Fibroblast of lung (primary cell): ENCODE measurements around the gene PUM2. TPM values are rescaled to one million over a fixed set of nuclear protein-coding genes. Genes with fewer than 3 reads are reported as not detected.
"Not testable (repeated sequence)": the region's sequence is repeated elsewhere in the genome, so short reads cannot be mapped to it uniquely, and the experiment has no call there.

ENCODE experiments used
- DNase-seq, 2 donors: peaks; one replicate each; pipeline versions ENCODE4 v3.0.0 to v3.0.0-alpha.2; 2010; ENCODE audit warnings: low read depth in 2 of 2
- H2AFZ ChIP-seq: 2 replicates; pipeline ENCODE4 v1.5.1; 2012; ENCODE audit warnings: low read length, control low read depth, inconsistent platforms
- H3K27ac ChIP-seq: 2 replicates; pipeline ENCODE4 v1.5.1; 2011; ENCODE audit warnings: low read length, control low read depth; ENCODE audit not compliant: insufficient read depth
- H3K27me3 ChIP-seq: 2 replicates; pipeline ENCODE4 v1.5.1; 2011; ENCODE audit warnings: mild to moderate bottlenecking, low read length; ENCODE audit not compliant: control insufficient read depth, insufficient read depth
- H3K36me3 ChIP-seq: 2 replicates; pipeline ENCODE4 v1.5.1; 2011; ENCODE audit warnings: low read length; ENCODE audit not compliant: control insufficient read depth, insufficient read depth
- H3K4me1 ChIP-seq: 2 replicates; pipeline ENCODE4 v1.5.1; 2011; ENCODE audit warnings: low read length; ENCODE audit not compliant: control insufficient read depth, insufficient read depth; ENCODE audit errors: extremely low read depth
- H3K4me2 ChIP-seq: 2 replicates; pipeline ENCODE4 v1.5.1; 2011; ENCODE audit warnings: low read length, control low read depth; ENCODE audit not compliant: insufficient read depth; ENCODE audit errors: extremely low read depth
- H3K4me3 ChIP-seq, 4 experiments: fragments of 200-600 bp in 1 of 4; sonication (generic) in 1 of 4; replicated peaks in 1 of 4; 2 replicates each; pipeline ENCODE4 v1.5.1; 2011 to 2016; ENCODE audit warnings: low read length in 4 of 4, low read depth in 3 of 4, mild to moderate bottlenecking in 3 of 4, control low read depth in 2 of 4, inconsistent platforms in 1 of 4, mixed read lengths in 1 of 4; ENCODE audit not compliant: insufficient read depth in 1 of 4; ENCODE audit errors: control extremely low read depth in 1 of 4
- H3K79me2 ChIP-seq: 2 replicates; pipeline ENCODE4 v1.5.1; 2012; ENCODE audit warnings: mild to moderate bottlenecking, low read length, inconsistent platforms; ENCODE audit not compliant: control insufficient read depth, insufficient read depth
- H3K9ac ChIP-seq: 2 replicates; pipeline ENCODE4 v1.5.1; 2011; ENCODE audit warnings: mild to moderate bottlenecking, low read length, control low read depth; ENCODE audit not compliant: insufficient read depth
- H3K9me3 ChIP-seq: 2 replicates; pipeline ENCODE4 v1.5.1; 2012; ENCODE audit warnings: low read depth, low read length; ENCODE audit not compliant: control insufficient read depth, insufficient read depth
- H4K20me1 ChIP-seq: 2 replicates; pipeline ENCODE4 v1.5.1; 2011; ENCODE audit warnings: low read length; ENCODE audit not compliant: control insufficient read depth, insufficient read depth; ENCODE audit errors: extremely low read depth
- EZH2 ChIP-seq: IDR thresholded peaks from 2 replicates; pipeline ENCODE4 v1.5.1; 2012; ENCODE audit warnings: low read length, control low read depth, mild to moderate bottlenecking; ENCODE audit errors: missing control alignments
- polyA plus RNA-seq, 2 donors: library from polyadenylated mRNA; depleted of rRNA in 1 of 2; stranded (reverse) in 1 of 2; unstranded in 1 of 2; fragments of >200 nt; gene quantifications; 2 replicates each; pipeline ENCODE4 v1.2.1, GENCODE V29; 2011 to 2012; ENCODE audit warnings: missing spikeins in 1 of 2
- total RNA-seq: library from RNA; depleted of rRNA; stranded (reverse); fragments of >200 nt; gene quantifications from 2 replicates; pipeline ENCODE4 v1.2.1, GENCODE V29; 2014
- TF ChIP-seq, protein P1 (sequence below), 2 donors: IDR thresholded peaks in 1 of 2; conservative IDR thresholded peaks in 1 of 2; 1 replicate in 1 of 2; 2 replicates in 1 of 2; pipeline ENCODE4 v1.5.1; 2011 to 2012; ENCODE audit warnings: low read length in 2 of 2, control low read depth in 1 of 2, inconsistent platforms in 1 of 2, low read depth in 1 of 2, mild to moderate bottlenecking in 1 of 2

Gene PUM2
- total and polyA plus RNA-seq, 2 donors (not counting 1 experiment from before 2014, with no cell fraction given) = 48.2 to 54.2 TPM

DNA sequence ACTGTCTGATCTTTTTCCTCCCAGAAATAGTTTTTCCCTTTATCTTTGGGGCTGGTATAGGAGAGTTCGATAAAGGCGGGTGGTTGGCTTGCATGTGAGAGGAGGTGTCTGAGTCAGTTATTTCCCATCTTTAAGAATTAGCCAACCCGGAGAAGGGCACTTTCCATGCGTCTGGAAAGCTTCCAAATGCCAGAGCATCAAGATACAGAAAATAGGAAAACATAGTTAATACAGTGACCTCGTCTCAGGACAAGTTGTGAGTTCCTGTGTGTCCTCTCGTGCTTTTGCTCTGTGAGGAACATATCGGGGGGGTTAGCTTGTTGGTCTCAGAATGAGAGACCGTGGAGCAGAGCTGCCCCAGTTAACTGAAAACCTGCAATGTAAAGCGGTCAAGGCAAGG is 18.7 kb upstream of the PUM2 start:
- TF ChIP-seq EZH2 = no peak
- TF ChIP-seq, protein P1, sequence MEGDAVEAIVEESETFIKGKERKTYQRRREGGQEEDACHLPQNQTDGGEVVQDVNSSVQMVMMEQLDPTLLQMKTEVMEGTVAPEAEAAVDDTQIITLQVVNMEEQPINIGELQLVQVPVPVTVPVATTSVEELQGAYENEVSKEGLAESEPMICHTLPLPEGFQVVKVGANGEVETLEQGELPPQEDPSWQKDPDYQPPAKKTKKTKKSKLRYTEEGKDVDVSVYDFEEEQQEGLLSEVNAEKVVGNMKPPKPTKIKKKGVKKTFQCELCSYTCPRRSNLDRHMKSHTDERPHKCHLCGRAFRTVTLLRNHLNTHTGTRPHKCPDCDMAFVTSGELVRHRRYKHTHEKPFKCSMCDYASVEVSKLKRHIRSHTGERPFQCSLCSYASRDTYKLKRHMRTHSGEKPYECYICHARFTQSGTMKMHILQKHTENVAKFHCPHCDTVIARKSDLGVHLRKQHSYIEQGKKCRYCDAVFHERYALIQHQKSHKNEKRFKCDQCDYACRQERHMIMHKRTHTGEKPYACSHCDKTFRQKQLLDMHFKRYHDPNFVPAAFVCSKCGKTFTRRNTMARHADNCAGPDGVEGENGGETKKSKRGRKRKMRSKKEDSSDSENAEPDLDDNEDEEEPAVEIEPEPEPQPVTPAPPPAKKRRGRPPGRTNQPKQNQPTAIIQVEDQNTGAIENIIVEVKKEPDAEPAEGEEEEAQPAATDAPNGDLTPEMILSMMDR (conservative IDR thresholded peaks at IDR 0.05 in 1 of 2, IDR thresholded peaks at IDR 0.05 in 1 of 2; ENCODE audit: low read depth in 1 of 2, low read length in 2 of 2) = no peak
- H3K4me2 ChIP-seq = no peak overlapping the region

GRCh38 chr2:20368706-20369105 is 18.1 kb upstream of the PUM2 start:
- no peak for TF ChIP-seq EZH2
- TF ChIP-seq, protein P1 (conservative IDR thresholded peaks at IDR 0.05 in 1 of 2, IDR thresholded peaks at IDR 0.05 in 1 of 2; ENCODE audit: low read depth in 1 of 2, low read length in 2 of 2) = no peak
- H3K9me3 ChIP-seq = no peaks in the 10 kb centered on the region
- peaks cover 6% of the 10 kb centered on the region for H3K4me1 ChIP-seq
- DNase-seq = no peak
- H3K4me2 ChIP-seq = no peak overlapping the region
- no peak overlapping the region for H3K27ac ChIP-seq
- H4K20me1 ChIP-seq = no peaks in the 10 kb centered on the region
- no peaks in the 10 kb centered on the region for H3K79me2 ChIP-seq
- H3K36me3 ChIP-seq = no peaks in the 10 kb centered on the region
- H3K4me3 ChIP-seq = no peak overlapping the region
- H3K9ac ChIP-seq = no peak overlapping the region
- H2AFZ ChIP-seq = no peak overlapping the region
- no peaks in the 10 kb centered on the region for H3K27me3 ChIP-seq

More for the DNA sequence above, 18.7 kb upstream of the PUM2 start:
- DNase-seq = no peak
- H3K27me3 ChIP-seq = no peaks in the 10 kb centered on the region
- no peaks in the 10 kb centered on the region for H3K36me3 ChIP-seq
- no peaks in the 10 kb centered on the region for H4K20me1 ChIP-seq
- H3K27ac ChIP-seq = no peak overlapping the region
- H3K9me3 ChIP-seq = no peaks in the 10 kb centered on the region
- no peak overlapping the region for H3K4me3 ChIP-seq
- no peaks in the 10 kb centered on the region for H3K79me2 ChIP-seq
- H2AFZ ChIP-seq = no peak overlapping the region
- H3K9ac ChIP-seq = no peak overlapping the region
- peaks cover 6% of the 10 kb centered on the region for H3K4me1 ChIP-seq

DNA sequence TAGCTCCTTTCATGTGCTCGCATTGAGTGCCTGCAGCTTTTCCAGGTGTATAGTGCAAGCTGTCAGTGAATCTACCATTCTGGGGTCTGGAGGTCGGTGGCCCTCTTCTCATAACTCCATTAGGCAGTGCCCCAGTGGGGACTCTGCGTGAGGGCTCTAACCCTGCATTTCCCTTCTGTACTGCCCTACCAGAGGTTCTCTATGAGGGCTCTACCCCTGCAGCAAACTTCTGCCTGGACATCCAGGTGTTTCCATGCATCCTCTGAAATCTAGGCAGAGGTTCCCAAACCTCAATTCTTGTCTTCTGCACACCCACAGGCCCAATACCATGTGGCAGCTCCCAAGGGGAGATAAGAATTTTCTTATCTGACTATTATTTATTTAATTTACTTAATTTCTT is 17.3 kb upstream of the PUM2 start:
- not testable (repeated sequence) for H2AFZ ChIP-seq, H3K4me2 ChIP-seq, H3K4me3 ChIP-seq, H3K9me3 ChIP-seq, H3K27ac ChIP-seq, H3K79me2 ChIP-seq, H3K9ac ChIP-seq, H3K4me1 ChIP-seq, H3K36me3 ChIP-seq, H4K20me1 ChIP-seq, DNase-seq, H3K27me3 ChIP-seq
